Nephron (organoid): Measurements from ENCODE around the gene PTPRD.

Experiments used
- H3K27ac Mint-ChIP-seq, 3 experiments: 2 replicates each; pipeline ENCODE4 v1.8.0; 2020; ENCODE audit warnings: mixed read lengths in 3 of 3, mild to moderate bottlenecking in 2 of 3, moderate library complexity in 1 of 3
- H3K27me3 Mint-ChIP-seq: 2 replicates; pipeline ENCODE4 v1.8.0; 2021; ENCODE audit warnings: low read depth, mild to moderate bottlenecking, moderate library complexity, mixed read lengths
- H3K36me3 Mint-ChIP-seq: 2 replicates; pipeline ENCODE4 v1.8.0; 2020; ENCODE audit warnings: low read depth, mixed read lengths
- H3K4me1 Mint-ChIP-seq: 2 replicates; pipeline ENCODE4 v1.8.0; 2020; ENCODE audit warnings: mixed read lengths
- H3K4me3 Mint-ChIP-seq, 3 experiments: 2 replicates each; pipeline ENCODE4 v1.8.0; 2020; ENCODE audit warnings: mild to moderate bottlenecking in 3 of 3, mixed read lengths in 3 of 3, moderate library complexity in 2 of 3
- H3K9me3 Mint-ChIP-seq: 2 replicates; pipeline ENCODE4 v1.8.0; 2020; ENCODE audit warnings: mixed read lengths
- TF ChIP-seq, protein P1 (sequence below), 3 experiments: fragments of 200-600 bp; sonication (generic); IDR thresholded peaks; one replicate each; pipeline ENCODE4 v1.5.0; 2021; ENCODE audit warnings: antibody characterized with exemption in 3 of 3; ENCODE audit not compliant: unreplicated experiment in 3 of 3

The PTPRD gene

DNA sequence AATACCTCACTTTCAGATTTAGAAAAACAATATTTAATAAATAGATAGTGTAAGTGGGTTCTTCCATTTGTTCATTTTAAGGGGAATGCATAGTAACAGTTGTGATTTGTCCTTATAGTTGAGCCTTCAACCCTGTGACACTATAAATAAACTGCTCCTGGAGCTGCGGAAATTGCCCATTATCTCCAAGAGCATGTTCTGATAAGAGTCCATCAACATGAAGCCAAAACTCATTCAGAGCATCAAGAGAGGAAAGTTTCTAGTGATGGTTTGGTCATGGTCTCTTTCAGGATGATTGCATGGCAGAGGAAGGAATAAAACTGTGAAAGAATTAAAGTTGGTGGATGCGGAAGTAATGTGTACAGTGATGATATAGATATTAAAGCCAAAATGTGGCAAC, 2041.2 kb downstream of the PTPRD start:
- H3K4me3 Mint-ChIP-seq, result no peak overlapping the region
- peak overlapping the region in 2 of 3 experiments; percentile 25 to 74 for H3K27ac Mint-ChIP-seq
- no peaks in the 10 kb centered on the region for H3K9me3 Mint-ChIP-seq
- no peaks in the 10 kb centered on the region for H3K27me3 Mint-ChIP-seq
- TF ChIP-seq, protein P1, sequence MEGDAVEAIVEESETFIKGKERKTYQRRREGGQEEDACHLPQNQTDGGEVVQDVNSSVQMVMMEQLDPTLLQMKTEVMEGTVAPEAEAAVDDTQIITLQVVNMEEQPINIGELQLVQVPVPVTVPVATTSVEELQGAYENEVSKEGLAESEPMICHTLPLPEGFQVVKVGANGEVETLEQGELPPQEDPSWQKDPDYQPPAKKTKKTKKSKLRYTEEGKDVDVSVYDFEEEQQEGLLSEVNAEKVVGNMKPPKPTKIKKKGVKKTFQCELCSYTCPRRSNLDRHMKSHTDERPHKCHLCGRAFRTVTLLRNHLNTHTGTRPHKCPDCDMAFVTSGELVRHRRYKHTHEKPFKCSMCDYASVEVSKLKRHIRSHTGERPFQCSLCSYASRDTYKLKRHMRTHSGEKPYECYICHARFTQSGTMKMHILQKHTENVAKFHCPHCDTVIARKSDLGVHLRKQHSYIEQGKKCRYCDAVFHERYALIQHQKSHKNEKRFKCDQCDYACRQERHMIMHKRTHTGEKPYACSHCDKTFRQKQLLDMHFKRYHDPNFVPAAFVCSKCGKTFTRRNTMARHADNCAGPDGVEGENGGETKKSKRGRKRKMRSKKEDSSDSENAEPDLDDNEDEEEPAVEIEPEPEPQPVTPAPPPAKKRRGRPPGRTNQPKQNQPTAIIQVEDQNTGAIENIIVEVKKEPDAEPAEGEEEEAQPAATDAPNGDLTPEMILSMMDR (IDR thresholded peaks at IDR 0.05; ENCODE audit: unreplicated experiment in 3 of 3), result no peak
- H3K36me3 Mint-ChIP-seq, result peaks cover 6% of the 10 kb centered on the region
- peaks cover 28% of the 10 kb centered on the region for H3K4me1 Mint-ChIP-seq

- H3K4me3 Mint-ChIP-seq, result no peak overlapping the region
- no peaks in the 10 kb centered on the region for H3K27me3 Mint-ChIP-seq
Measured at GRCh38 chr9:8570776-8571175, 2042.0 kb downstream of the PTPRD start.

DNA sequence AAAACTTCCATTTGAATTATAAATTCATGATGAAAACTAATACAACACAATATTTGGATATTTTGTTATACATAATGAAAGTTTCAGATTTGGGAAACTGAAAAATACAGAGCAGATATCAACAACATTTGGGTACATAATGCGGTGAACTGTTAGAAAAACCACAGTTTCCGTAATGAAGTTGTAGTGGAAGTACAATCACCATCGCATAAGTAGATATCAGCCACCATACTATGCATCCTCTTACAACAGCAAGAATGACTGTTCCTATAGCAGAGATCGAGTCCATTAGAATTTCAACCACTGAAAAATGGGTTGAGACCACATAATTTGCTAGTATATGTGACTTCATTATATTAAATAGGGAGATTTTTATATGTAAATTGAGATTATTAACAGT, 2043.0 kb downstream of the PTPRD start:
- no peaks in the 10 kb centered on the region for H3K9me3 Mint-ChIP-seq
- peak overlapping the region in 1 of 3 experiments; percentile 74 for H3K27ac Mint-ChIP-seq
- H3K4me3 Mint-ChIP-seq, result no peak overlapping the region
- H3K27me3 Mint-ChIP-seq, result no peaks in the 10 kb centered on the region
- peaks cover 6% of the 10 kb centered on the region for H3K36me3 Mint-ChIP-seq
- TF ChIP-seq, protein P1 (IDR thresholded peaks at IDR 0.05; ENCODE audit: unreplicated experiment in 3 of 3), result no peak
- peaks cover 21% of the 10 kb centered on the region for H3K4me1 Mint-ChIP-seq

More at GRCh38 chr9:8570776-8571175, 2042.0 kb downstream of the PTPRD start:
- no peaks in the 10 kb centered on the region for H3K9me3 Mint-ChIP-seq
- peaks cover 27% of the 10 kb centered on the region for H3K4me1 Mint-ChIP-seq
- TF ChIP-seq, protein P1 (IDR thresholded peaks at IDR 0.05; ENCODE audit: unreplicated experiment in 3 of 3), result no peak
- H3K36me3 Mint-ChIP-seq, result peaks cover 6% of the 10 kb centered on the region
- H3K27ac Mint-ChIP-seq, result peak overlapping the region; percentile 74 to 89 (median 74)

GRCh38 chr9:8567963-8568579, 2044.7 kb downstream of the PTPRD start:
- no peak overlapping the region for H3K4me3 Mint-ChIP-seq
- H3K9me3 Mint-ChIP-seq, result no peaks in the 10 kb centered on the region
- H3K27ac Mint-ChIP-seq, result peak overlapping the region in 1 of 3 experiments; percentile 5
- TF ChIP-seq, protein P1 (IDR thresholded peaks at IDR 0.05; ENCODE audit: unreplicated experiment in 3 of 3), result no peak
- H3K36me3 Mint-ChIP-seq, result peaks cover 6% of the 10 kb centered on the region
- H3K4me1 Mint-ChIP-seq, result peaks cover 21% of the 10 kb centered on the region
- no peaks in the 10 kb centered on the region for H3K27me3 Mint-ChIP-seq

DNA sequence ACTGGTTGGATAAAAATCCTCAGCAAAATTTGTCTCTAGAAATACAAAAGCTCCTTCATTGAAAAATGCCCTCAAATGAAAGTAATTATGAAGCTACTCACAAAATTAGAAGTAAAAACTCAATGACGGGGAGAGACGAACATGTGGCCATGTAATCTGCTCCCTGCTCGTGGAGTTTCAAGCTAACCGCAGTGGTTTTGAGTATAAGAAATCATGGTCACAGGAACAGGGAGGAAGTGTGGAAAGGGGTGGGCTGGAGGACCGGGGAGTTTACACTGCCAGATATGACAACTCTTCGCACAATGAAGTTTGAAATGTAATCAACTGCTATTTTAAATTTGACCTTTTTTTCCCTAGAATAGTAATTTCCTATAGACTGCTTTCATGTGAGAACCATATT, 2047.8 kb downstream of the PTPRD start:
- no peaks in the 10 kb centered on the region for H3K9me3 Mint-ChIP-seq
- H3K36me3 Mint-ChIP-seq, result peaks cover 6% of the 10 kb centered on the region

More for the DNA sequence above, 2047.8 kb downstream of the PTPRD start:
- TF ChIP-seq, protein P1 (IDR thresholded peaks at IDR 0.05; ENCODE audit: unreplicated experiment in 3 of 3), result no peak
- H3K4me3 Mint-ChIP-seq, result no peak overlapping the region
- no peaks in the 10 kb centered on the region for H3K27me3 Mint-ChIP-seq
- no peak overlapping the region for H3K27ac Mint-ChIP-seq
- no peaks in the 10 kb centered on the region for H3K4me1 Mint-ChIP-seq
